NCI-H82 treated with DMSO at 0.1 percent for 48 hours (cell line): ENCODE data around the gene ZBTB24.

Experiments used
- DNase-seq: peaks from one replicate; lab custom pipeline; 2025; ENCODE audit not compliant: unreplicated experiment; lab: John Stamatoyannopoulos, UW

The ZBTB24 gene

DNA sequence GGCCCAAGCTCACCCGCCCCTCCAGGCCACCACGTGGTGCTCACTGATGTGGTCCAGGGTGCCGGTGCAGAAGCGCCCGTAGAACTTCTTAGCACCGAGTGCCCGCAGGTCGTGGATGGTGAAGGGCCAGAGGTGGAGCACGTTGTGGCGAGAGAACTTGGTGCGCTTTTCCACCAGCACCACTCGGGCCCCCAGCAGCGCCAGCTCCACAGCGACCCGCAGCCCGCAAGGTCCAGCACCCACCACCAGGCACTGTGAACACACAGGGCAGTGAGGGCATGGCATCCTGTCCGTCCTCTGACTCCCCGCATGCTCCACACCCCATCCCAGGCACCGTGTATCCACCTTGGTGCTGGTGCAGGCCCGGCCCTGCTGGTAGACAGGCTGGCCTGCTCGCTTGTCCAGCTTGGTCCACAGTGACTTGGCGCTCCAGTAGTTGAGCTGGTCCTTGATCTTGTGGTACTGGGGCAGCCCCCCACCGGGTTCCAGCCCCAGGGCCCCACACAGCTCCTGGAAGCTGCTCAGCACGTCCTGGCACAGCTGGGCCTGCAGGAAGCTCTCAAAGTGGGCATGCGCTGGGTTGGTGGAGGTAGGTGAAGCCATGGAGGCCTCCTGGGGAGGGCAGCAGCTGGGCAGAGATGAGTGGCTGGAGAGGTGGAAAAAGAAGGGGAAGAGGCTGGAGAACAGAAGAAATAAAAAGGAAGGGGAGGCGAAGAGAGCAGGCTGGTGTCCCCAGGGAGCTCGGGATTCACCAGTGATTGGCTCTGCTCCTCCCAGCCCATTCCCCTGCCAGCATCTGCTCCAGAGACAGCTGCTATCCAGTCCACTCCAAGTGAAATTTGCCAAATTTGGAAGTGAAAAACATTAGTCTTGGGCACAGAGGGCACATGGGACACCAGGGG lies 29.2 kb downstream of the ZBTB24 start:
- DNase-seq = no peak

GRCh38 chr6:109453156-109453555 lies 29.9 kb downstream of the ZBTB24 start:
- no peak for DNase-seq

GRCh38 chr6:109452181-109452580 lies 30.8 kb downstream of the ZBTB24 start:
- no peak for DNase-seq

- DNase-seq = no peak
Measured at GRCh38 chr6:109451376-109451775, 31.6 kb downstream of the ZBTB24 start.

GRCh38 chr6:109450801-109451200 lies 32.2 kb downstream of the ZBTB24 start:
- no peak for DNase-seq

DNA sequence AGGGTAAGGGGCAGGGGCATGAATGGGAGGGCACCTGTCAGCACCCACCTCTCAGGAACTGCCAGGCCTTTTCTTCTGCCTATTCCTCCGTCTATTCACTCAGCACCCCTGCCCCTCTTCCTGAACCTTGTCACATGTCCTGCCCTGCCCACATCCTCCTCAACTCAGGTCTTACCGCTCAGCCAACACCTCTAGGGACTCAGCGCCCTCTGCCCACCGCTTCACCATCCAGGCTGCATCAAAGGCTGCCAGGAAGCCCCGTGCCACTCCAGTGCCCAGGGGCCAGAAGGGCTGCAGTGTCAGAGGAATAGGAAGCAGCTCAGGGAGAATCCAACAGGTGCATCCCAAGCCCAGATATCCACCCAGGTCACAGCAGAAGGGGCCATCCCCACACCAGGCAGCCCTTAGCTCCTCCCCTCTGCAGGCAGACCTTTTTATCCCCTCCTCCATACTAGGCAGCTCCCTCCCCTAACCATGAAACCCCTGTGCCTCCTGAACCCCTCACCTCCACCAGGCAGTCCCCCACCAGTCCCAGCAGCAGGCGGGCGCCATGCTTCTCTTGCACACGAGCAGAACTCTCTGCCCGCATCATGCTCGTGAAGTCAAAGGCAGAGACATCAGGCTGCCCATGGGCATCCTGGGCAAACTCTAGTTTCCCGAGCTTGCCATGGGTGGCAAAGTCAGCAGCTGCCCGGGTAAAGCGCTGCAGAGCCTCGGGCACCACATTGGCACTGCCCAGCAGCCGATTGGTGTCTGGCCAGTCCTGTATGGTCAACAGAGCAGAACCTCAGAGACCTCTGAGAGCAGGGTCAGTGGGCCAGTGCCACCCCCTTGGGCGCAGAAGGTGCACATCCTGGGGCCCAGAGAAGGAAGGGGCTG lies 33.0 kb downstream of the ZBTB24 start:
- no peak for DNase-seq

GRCh38 chr6:109449064-109449794 lies 33.8 kb downstream of the ZBTB24 start:
- no peak for DNase-seq

DNA sequence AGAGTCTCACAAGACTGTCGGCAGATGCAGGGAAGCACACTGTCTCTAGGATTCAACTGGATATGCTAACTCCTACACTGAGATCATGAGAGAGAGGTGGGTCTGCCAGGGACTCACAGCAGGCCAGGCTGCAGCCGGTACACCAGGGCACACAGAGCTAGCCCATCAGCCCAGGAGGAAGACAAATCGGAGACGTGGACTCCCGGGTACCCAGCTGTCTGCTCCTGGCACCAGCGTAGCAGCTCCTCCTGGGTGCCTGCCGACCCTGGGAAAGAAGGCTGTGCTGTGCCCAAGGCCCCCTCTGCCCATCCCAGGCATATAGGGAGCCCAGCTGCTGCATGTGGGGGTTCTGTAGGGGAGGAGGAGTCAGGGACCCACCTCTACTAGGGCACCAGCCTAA lies 34.4 kb downstream of the ZBTB24 start:
- DNase-seq = no peak

DNA sequence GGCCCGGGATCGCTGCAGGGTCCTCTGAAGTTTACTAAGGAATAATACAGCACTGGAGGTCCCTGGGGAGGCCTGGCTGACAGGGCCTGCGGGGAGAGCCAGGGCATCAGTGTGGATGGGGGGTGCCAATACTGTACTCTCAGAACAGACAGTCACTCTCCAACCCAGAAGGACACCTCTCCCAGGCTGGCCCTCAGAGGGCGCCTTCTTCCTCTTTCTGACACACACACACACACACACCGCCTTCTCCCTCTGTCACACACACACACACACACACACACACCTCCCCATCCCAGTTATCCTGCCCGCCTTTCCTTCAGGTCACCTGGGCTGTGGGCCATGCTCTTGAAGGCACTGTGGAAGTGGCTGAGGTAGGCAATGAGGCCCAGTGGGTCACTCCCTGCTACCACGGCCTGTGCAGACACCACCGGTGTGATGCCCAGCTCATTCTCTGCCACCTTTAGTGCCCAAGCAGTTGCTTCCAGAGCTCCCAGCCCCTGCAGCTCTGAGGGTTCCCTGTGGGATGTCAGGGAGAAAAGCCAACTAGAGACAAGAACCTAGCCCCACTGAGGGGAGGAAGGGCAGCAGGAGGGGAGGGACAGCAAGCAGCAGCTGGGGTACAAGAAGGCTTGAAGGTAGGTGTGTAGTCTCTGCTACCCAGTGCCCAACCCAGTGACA lies 35.0 kb downstream of the ZBTB24 start:
- peak; percentile 6 for DNase-seq

DNA sequence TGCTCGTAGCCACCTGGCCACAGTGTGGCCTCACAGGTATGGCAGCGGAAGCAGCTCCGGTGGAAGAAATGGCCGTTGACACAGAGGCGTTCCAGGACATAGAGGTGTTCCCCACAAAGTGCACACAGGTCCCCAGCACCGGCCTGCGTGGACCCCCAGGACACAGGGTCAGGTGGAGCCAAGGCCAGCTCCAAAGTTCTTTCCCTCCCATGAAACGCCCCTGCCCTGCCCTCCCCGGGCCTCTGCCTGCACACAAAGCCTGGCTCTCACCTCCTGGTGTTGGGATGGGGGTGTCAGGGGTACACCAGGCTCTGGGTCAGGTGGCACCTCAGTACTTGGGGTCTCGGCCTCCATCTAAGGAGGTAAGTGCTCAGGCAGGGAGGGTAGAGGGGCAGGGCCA lies 35.9 kb downstream of the ZBTB24 start:
- DNase-seq = no peak

DNA sequence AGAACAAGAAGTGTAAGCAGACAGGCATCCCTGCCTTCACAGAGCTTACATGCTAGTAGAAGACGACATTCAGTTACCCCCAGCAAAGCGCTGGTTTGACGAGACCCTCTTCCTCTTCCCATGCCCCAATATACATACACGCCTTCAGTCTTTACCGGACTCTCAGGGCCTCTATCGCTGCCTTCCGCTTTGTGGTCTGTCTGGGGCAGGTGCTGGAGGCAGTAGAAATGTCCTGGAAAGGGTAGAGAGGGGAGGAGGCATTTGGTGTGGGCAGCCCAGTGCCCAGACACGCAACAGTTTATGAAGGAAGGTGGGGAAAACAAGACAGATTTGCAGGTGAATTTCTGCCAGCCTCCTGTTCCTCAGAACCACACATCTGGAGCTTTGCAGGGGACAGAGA lies 36.5 kb downstream of the ZBTB24 start:
- DNase-seq = no peak

DNA sequence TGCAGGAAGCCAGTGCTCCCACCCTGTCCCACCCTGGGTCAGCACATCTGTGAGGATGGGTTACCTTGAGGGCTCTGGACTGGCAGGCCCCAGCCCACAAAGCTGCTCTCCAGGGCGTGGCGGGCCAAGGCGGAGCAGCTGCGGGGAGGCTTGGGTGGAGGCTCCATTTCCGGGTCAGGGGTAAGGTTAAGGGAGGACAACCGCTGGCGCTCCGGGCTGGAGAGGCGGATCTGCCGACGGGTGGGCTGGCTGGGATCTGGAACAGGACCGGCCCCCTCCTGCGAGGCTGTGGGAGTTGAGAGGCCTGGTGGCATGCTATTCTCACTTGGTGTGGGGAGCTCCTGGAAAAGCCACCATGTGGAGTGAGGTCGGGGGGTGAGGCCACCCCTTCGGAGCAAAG lies 36.9 kb downstream of the ZBTB24 start:
- DNase-seq = no peak

GRCh38 chr6:109445382-109445781 lies 37.6 kb downstream of the ZBTB24 start:
- no peak for DNase-seq

GRCh38 chr6:109443425-109443950 lies 39.5 kb downstream of the ZBTB24 start:
- DNase-seq = no peak

- no peak for DNase-seq
Measured at GRCh38 chr6:109442393-109442924, 40.6 kb downstream of the ZBTB24 start.

DNA sequence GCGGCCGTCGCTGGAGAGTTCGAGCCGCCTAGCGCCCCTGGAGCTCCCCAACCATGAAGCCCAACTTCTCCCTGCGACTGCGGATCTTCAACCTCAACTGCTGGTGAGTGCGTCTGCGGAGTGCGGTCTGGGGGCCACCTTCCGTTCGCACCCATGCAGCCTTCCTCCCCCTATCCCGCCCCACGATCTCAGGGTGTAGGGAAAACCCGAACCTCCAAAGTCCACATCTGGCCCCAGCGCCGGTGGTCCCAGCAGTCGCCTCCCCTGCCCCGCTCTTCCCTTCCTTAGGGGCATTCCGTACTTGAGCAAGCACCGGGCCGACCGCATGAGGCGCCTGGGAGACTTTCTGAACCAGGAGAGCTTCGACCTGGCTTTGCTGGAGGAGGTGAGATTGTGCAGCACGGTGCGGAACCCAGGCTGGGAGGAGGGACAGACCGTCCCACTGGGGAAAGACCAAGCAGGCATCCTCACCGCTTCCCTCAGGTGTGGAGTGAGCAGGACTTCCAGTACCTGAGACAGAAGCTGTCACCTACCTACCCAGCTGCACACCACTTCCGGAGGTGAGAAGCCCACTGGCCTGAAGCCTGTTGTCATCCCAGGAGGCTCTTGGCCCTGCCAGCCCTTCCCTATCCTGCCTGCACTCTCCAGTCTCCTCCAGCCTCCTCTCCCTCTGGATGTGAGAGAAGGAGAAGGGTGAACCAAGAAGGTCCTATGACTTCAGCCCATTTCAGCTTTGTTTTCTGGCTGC lies 41.8 kb downstream of the ZBTB24 start:
- no peak for DNase-seq

DNA sequence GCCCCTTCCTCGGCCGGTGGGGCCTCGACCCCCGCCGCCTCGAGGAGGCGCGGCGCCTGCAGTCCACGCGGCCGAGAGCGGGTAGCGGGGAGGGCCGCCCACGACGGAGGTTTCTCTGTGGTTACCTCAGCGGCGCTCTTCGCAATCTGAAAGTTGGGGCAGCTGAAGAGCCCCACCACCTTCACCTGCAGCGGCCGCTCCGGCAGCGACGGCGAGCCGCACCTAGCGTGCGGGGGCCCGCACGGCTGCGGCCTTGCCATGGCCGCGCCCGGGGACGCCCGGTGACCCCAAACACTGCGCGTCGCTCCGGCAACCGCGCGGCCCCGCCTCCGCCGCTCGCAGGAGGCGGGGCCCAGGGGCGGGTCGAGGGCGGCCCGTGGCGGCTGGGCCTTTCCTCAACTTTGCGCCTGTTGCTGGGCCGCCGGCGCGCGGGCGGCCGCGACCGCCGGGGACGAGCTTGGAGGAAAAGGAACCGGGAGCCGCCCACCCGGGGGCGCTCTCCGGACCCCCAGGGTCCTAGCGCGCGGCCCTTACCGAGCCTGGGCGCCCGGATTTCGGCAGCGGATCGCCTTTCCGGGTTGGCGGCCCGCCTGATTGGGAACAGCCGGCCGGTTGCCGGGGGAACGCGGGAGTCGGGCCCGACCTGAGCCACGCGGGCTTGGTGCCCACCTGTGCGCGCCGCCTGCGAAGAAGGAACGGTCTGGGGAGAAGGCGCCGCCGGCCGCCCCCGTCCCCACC lies 42.5 kb downstream of the ZBTB24 start, which contains the start of the genes PPIL6 and SMPD2:
PPIL6 (minus strand) TSS at position 298 of the 738 bp plus-strand sequence; CDS start at position 260, 38 bp downstream.
SMPD2 (plus strand) TSS at position 394 of the 738 bp plus-strand sequence. CDS start 398 bp downstream, outside the sequence.
- peak; percentile 54 for DNase-seq

DNA sequence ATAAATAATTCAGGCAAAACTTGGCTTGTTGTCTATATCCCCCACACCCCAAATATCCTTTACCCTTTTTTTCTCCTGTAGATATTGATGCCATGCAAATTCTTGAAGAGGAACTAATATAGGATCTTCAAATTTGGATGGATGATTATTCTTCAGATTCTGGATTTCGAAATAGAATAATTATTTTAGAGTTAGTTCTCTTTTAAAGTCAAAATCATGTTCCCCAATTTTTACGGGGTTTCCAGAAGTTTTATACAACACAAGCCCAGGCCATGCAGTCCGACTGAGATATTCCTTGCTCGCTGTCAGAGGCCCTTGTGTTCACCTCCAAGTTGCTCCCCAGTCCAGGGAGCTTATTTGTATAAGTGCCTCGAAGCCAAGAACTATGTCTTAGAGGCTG lies 47.0 kb downstream of the ZBTB24 start:
- DNase-seq = no peak

DNA sequence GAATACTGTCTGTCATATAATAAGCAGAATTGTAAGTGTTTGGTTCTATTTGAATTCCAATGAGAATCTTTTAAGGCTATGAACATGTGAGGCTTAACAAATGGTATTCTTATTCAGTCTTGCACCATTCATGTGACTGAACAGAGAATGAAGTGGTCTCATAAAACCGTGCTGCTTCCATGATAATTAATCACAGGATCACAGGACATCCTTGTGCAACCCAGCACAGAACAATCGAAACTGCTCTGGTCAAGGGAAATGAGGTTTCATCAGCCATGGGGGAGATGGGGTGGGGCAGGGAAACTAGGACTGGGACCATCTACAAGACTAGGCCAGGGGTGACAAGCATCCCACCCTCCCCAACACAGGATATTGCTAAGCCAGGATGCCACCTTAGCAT lies 48.6 kb downstream of the ZBTB24 start:
- no peak for DNase-seq
